HG03521 (cell line): ENCODE results near the gene SLC35F3.

Experiments
- ATAC-seq: cut with Tn5 transposase; IDR thresholded peaks from one replicate; pipeline ENCODE4 v1.9.1; 2021; ENCODE audit warnings: mild to moderate bottlenecking, moderate library complexity; ENCODE audit not compliant: unreplicated experiment

The SLC35F3 gene

DNA sequence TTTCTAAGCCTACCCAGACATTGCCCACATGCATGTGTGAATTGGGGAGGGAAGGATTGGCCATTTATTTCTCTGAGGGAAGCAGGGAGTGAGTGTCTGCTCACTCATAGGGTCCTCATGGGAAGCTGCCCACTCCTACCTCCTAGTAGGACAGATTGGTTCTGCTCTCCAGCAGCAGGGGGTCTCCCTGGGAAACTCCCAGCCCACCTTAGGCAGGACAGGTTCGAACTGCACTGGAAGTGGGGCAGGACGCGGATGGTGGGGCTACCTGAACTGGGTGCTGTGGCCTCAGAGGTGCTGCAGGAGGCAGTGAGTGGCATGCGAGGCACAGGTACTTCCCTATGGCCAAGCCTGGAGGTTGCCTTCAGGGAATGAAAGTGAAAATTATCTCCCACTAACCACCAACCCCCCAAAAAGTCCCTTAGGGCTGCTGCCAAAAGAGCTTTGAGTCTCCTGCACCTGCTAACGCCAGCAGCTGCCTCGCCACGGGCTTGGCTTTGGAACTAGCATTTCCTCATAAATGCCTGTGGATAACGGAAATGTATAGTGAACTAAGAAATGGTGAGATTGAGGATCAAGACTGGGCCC, 311.7 kb downstream of the SLC35F3 start:
- no peak for ATAC-seq

DNA sequence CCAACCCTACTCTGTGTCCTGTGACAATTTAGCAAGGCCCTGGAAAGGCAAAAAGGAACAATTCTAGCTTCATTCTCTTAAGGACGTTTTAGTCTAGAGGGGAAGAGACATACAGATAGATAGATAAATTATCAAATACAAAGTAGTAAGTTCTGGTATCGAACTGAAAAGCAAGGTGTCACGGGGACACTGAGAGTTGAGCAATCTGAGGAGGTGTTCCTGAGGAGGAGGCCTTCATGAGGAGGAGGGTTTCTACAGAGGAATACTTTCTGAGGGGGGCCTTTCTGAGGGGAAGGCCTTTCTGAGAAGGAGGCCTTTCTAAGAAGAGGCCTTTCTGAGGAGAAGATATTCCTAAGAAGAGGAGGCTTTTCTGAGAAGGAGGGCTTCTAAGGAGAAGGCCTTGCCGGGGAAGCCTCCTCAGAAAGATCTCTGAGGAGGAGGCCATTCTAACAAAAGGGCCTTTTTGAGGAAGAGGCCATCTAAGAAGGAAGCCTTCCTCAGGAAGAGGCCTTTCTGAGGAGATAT, 312.9 kb downstream of the SLC35F3 start:
- no peak for ATAC-seq

DNA sequence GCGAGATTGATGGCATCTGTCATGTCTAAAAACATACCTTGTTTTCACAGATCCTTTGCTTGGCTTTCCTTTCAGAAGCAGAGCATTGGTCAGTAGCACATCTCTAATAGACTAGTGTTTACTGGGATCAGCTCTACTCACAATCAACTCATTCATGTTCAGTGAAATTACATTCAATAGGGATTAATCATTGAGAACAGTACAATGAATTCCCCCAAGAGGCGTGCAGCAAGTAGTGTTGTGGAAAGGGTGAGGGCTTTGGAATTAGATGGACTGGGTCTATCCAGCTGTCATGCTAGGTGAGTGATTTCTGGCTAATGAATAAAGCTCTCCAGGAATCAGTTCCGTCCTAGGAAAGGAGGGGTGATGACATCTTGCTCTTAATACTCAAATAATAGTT, 313.6 kb downstream of the SLC35F3 start:
- no peak for ATAC-seq

DNA sequence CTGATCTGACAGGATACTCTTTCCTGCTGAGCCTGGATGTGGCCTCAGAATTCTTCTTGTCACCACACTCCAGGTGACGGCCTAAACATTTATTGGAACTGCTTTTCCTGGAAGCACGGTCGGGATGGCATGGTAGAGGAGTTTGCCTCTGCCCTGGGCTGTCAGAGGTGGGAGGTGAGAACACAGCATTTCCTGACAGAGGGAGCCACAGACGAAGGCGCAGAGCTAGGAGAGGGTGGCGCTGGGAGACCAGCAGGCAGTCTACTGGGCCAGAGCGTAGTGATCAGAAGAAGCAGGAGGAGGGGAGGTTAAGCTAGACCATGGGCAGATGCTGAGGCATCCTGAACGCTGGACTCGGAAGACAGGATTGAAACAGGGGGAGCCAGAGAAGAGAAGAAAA, 315.2 kb downstream of the SLC35F3 start:
- no peak for ATAC-seq

DNA sequence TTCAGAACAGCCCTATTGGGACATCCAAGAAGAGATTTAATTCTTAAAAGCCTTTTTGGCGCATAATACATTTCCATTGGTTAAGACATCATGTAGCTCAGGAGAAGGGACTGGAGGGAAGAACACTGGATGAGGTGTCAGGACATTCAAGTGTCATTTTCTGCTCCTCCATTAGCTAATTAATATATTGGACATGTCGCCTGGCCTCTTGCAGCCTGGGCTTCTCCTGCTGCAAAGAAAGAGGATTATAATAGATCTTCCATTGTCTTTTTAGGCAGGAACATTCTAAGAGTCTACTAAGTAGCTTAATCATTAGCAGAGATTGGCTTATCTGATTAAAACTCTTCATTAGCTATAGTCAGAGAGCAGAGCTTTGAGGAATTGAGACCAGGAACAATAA, 317.1 kb downstream of the SLC35F3 start:
- no peak for ATAC-seq

DNA sequence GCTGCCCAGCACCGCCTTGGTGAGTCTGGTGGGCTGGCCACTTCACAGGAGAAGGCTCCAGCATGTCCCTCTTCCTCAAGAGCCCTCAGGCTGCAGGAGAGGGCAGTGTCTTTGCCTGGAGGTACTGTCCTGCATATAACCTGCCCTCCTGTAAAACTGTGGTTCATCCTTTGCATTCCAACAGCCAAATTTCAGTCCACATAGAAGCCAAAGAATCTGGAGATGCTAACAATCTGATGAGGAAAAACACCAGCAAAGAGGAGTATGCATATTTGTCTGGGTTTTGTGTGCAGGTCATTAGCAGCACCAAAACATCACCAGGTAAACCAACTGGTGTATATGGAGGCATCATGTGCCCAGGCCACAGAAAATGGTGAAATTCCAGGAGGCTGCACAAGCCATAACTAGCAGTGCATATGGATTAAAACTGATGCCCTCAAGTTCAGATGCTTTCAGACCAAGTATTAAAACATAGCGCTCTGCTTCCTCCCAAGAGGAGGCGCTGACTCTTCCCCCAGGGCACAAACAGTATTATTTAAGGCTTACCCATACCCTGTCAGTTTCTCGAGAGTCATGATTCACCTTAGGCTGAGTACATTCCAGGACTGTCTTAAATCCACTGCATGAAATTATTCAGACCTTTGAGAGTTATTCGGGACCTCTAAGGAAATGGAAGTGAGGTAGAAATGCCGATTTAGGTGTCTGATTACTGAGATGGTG, 318.2 kb downstream of the SLC35F3 start:
- no peak for ATAC-seq

DNA sequence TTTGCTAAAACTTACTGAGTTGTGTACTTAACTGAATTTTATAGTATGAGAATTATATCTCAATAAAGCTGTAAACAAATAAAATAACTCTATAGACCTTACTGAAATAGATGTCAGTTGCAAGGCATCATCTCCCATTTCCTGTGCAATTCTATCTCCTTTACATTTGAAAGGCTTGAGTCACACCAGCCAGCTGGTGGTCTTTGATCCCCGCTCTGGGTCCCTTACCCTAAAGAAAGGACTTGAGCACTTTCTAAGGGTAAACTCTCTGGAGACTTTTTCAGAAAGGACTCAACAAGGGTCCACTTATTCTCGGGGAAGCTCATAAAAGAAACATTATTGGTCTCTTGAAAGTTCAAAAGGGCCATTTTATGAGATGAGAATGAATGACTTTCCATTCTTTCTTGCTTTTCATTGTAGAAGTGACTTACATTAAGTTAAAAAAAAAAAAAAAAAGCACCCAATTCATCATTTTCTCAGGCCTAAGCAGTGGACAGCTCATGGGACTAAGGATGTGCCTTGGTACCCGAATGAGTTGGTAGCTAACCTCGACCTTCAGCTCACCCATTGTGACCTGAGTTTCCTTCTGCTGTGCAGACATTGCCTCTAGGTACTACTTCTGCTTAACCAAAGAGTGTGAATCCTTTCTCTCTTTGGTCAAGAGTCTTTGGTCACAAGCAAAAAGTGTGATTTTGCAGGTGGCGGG, 321.8 kb downstream of the SLC35F3 start:
- no peak for ATAC-seq

DNA sequence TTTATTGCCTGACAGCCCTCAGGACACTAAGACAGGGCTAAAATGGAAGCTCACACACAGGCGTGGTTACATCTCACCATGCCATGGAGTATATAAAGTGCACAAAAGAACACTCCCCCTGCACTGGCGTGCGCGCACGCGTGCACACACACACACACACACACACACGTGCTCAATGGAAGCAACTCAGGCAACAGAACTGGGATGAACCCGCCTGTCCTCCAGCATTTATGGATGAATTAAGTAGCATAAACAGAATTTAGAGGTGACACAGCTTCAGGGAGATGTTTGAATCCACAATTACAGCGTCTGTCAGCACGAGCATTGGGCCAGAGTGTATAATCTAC, 322.3 kb downstream of the SLC35F3 start:
- no peak for ATAC-seq

DNA sequence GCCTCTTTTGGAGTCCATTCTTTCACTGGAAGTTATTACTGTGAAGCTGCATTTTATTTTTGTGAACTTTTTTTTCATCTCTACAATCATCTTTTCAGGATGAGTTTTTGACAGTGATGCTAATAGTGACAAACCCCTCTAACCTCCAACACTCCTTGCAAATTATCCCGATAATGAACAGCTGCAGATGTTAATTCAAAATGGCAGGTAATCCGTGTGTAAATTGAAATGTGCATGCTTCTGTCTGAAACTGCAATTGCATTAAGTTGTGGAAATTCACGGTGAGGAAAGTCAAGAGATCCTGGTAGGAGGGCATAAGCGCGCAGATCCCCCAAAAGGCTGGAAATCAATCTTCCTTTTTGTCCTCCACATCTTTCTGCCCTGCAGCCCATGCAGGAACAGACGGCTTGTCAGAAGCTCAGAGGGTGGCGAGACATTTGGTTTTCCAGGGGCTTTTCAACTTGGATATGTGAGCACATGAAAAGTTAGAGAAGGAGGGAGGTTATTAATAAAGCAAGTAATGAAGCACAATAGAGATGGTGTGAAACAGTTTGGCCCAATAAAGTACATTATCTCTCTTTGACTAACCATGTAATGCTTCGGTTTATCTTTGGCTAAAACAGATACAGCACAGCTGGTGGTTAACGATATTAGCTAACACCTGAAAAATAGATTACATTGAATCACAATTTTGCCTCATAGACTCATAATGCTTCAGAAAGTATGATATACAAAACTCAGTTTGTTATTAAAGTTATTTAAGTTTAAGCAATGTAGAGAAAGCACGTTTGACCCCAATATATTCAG, 325.3 kb downstream of the SLC35F3 start:
- no peak for ATAC-seq

DNA sequence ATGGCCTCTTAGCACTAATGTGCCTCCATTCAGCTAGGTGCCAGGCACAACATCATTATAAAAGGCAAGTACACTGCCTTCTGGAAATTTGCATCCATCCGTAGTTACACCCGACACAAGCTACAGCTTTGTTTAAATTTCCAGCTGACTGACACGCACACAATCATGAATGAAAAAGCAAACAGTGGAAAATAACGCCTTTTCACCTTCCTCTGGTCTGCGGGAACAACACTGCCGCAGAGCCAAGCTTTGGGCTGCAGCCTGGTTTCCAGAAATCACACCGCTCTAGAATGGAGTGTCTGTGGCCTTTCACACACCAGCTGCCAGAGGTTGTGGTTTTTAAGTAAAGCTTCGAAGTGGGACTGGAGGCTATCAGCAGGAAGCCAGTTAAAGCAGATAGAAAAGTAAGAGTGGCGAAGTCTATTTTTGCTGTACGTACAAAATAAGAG, 326.0 kb downstream of the SLC35F3 start:
- peak; percentile 45 for ATAC-seq

DNA sequence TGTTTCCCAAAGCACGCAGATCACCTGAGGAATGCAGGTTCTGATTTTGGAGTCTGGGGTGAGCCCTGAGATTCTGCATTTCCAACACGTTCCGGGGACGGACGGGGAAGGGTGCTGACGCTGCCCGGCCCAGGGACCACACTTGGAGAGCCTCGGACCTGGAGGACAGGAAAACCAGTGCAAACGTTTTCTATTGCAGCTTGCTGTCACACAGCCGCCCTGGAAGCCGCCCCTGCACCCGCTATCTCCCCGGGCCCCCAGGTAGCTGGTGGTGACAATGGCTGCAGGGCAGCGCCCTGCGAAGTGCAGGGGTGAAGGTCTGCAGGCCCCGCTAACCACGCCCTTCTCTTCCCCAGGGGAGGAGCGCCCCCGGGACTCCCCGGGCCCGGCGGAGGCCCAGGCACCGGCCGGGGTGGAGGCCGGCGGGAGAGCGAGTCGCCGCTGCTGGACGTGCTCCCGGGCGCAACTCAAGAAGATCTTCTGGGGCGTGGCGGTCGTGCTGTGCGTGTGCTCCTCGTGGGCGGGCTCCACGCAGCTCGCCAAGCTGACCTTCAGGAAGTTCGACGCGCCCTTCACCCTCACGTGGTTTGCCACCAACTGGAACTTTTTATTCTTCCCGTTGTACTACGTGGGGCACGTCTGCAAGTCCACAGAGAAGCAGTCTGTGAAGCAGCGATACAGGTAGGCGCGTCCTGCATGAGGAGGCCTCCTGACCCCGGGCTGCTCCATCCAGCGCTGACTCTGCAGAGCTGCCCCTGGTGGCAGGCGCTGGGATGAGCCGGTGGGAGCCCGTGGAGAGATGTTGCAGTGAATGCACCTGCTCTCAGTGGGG, 326.8 kb downstream of the SLC35F3 start:
- peak; percentile 44 for ATAC-seq

DNA sequence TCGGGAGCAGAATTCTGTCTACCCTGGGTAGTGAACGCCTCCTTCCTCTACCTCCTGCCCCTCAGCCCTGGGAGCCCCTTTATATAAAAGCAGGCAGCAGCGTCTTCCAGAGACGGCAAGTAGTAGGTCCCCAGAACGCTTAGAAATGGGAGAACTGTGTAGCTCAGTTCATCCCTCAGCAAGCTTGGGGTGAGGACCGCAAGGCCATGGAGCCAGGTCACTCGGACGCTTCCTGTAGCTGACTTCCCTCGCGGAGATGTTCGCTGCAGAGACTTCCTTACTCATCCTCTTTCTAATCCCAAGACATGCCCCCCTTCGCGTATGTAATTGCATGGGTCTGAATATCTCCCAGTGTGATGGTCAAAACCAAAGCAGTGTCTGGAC, 327.4 kb downstream of the SLC35F3 start:
- ATAC-seq, result no peak

DNA sequence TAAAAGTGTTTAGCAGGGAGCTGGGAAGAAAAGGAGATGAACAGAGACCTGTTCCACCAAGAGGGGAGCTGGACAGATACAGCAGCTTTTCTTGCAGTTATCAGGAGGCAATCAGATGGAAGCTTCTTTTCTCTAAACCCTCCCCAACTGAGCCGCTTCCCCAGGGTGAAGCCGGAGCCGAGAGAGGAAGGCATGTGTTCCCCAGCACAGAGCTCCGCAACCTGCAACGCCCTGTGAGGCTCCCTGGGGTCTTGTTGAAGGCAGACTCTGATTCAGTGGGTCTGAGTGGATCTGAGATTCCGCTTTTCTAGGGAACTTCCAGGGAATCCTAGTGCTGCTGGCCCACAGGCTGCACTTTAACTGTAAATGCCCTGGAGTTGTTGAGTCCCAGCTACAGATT, 329.7 kb downstream of the SLC35F3 start:
- no peak for ATAC-seq

DNA sequence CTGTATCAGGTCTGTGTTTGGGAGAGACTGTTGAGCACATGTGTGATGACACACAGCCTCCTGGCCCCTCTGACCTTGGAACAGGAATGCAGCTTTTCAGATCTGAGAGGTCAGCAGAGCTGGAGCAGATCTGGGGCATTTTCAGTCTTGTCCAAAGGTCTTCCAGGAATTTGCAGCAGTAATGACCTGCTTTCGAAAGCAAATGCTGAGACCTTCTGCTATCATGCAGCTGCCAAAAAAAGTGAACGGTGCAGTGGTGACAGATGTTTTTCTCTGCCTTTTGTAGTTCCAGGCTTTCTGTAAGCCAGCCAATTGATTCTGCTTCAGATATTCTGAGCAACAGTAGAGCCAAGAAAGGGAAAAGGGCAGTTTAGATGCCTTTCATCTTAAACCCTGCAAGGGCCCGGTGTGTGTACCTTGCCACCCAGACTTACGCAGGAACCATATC, 331.0 kb downstream of the SLC35F3 start:
- ATAC-seq, result no peak

DNA sequence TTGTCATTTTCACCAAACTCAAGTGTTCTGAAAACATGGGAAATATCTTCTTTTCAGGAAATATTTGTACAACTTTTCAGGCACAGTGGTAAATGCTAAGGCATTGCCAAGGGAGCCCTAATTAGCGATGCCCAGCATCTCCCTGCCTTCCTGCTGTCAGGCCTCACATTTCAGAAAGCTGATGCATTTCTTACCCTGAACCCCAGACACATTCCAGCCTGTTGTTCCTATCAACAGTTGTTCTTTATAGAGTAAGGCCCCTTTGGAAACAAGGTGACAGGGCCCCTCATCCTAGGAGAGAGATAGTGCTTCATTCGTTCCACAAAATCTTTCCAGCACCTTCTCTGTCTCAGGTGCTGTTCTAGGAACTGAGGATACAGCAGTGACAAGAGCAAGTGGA, 332.9 kb downstream of the SLC35F3 start:
- ATAC-seq, result no peak

DNA sequence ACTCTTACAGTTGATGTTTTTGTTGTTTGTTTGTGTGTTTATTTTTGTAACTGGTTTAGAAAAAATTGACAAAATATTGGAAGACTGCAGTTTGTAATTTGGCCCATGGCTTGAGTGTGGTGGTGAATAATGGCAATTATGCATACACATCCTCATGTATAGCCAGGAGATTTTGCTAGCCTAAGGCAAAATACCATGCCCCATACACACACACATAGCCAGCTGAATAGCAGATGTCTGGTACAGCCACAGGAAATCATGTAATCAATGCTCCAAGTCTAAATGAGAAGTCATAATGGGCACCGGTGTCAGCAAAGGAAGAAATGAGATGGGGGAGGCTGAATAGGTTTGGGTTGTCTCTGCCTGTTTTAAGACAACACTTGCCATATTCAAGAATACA, 333.6 kb downstream of the SLC35F3 start:
- ATAC-seq, result no peak

DNA sequence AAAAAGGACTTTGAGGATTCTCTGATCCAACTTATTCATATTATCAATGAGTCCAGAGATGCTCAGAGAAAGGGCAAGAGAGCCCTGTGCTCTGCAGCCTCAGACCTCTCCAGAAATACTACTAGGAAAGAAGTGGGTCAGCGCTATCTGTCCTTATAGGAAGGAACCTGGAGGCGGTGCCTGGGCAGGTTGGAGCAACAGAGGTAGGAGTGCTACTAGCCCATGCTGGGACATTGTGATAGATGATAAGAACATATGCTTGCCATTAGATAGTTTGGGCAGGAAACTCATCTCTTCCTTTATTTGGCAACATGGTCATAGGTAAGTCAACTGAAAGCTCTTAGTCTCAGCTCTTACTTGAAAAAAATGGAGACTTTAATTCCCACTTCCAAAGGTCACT, 335.0 kb downstream of the SLC35F3 start:
- ATAC-seq, result no peak

DNA sequence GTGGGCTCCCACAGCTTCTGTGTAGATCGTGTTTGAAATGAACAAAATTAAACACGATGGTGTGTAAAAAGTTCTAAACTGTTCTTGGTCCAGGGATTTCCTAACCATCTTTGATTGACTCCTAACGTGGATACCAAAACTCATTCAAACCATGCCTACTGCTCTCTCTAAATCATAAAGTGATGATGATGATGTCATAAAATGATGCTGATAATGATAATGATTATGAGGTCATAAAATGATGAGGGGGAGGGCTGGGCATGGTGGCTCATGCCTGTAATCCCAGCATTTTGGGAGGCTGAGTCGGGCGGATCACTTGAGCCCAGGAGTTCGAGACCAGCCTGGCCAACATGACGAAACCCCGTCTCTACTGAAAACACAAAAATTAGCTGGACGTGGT, 335.5 kb downstream of the SLC35F3 start:
- ATAC-seq, result no peak

DNA sequence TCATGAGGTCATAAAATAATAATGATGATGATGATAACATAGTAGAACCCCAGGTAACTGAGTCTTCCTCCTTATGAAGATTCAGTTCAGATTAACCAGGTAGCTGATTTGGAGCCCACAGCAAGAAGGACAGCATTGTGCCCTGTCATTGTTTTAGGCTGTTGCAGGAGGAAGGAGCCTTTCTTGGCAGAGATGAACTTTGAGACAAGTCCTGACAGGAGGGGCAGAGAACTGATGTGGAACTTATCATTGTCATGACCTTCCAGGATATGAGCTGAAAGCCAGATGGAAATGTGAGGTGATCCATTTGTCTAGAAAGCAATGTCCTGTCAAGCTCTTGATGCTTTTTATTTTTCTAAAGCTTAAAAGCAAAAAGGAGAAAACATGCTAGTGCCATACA, 336.2 kb downstream of the SLC35F3 start:
- no peak for ATAC-seq

DNA sequence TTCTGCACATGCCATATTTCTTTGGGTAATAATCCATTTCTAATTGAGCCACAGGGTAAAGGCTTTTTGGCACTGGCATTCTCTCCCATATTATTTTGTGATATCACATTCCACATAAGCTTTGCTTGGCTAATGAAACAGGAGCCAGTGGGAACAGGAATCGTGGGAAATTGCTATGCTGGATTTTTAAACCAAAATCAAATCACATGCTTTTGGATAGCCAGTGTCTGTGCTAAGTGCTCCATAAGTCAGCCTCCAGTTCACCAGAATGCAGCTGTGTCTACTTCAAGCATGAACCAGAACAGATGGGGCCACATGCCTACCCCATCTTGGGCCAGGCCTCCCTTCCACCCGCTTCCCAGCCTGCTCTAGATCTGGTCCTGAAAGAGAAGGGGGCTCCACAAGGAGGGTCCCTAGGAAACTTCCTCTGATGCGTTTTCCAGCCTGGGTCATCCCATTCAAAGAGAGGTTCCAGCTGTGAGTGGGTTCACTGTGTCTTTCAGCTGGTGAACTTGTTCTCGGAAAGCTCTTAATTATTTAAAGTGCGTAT, 337.5 kb downstream of the SLC35F3 start:
- ATAC-seq, result no peak
